OCI-LY3 (cell line): ENCODE measurements around the gene DUSP7.

ENCODE experiments used
- EZH2phosphoT487 ChIP-seq: fragments of 200-600 bp; shearing (Covaris generic); IDR thresholded peaks from 2 replicates; pipeline ENCODE4 v1.6.1; 2018; ENCODE audit warnings: antibody characterized with exemption, mixed run types, low read depth
- TF ChIP-seq, protein P1 (sequence below): fragments of 200-600, 300-600 bp; sonication (generic); IDR thresholded peaks from 2 replicates; pipeline ENCODE4 v1.5.1; 2014; ENCODE audit warnings: antibody characterized with exemption, low read length, low read depth

DNA sequence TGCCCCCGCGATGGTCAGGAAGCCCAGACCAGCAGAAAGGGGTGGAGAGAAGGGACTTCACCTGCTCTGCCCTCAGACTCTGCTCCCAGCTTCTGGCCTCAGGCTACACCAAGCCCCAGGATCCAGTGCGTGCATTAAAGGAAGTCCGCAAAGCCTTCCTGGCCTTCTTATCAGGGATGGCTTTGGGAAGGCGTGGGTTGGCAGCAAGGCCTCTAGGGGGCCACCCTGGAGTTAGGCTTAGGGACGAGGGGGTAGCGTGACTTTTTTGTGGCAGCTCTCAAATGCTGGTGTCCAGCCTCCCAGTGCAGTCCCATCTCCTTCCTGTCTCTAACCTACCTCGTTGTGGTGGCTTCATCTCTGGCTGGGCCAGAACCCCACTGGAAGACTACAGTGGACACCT is 41.8 kb downstream of the DUSP7 start:
- TF ChIP-seq, protein P1, sequence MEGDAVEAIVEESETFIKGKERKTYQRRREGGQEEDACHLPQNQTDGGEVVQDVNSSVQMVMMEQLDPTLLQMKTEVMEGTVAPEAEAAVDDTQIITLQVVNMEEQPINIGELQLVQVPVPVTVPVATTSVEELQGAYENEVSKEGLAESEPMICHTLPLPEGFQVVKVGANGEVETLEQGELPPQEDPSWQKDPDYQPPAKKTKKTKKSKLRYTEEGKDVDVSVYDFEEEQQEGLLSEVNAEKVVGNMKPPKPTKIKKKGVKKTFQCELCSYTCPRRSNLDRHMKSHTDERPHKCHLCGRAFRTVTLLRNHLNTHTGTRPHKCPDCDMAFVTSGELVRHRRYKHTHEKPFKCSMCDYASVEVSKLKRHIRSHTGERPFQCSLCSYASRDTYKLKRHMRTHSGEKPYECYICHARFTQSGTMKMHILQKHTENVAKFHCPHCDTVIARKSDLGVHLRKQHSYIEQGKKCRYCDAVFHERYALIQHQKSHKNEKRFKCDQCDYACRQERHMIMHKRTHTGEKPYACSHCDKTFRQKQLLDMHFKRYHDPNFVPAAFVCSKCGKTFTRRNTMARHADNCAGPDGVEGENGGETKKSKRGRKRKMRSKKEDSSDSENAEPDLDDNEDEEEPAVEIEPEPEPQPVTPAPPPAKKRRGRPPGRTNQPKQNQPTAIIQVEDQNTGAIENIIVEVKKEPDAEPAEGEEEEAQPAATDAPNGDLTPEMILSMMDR, result peak; percentile 51
- no peak for TF ChIP-seq EZH2phosphoT487
